SK-N-SH (cell line): ENCODE measurements around the gene TACC2. TPM values are rescaled to one million over a fixed set of nuclear protein-coding genes. Genes with fewer than 3 reads are reported as not detected.
A peak's percentile ranks its signal among the peaks of the same experiment; 100 is the strongest.

ENCODE experiments used
- CTCF ChIA-PET: fragments of 300-600, 350-600 bp; formaldehyde crosslinking; extraction: SDS; loops from one replicate; lab custom pipeline; 2021; lab: Yijun Ruan, JAX
- POLR2A ChIA-PET: fragments of 350-600 bp; sonication (Branson Sonifier 250); formaldehyde crosslinking; extraction: SDS; loops from one replicate; lab custom pipeline; 2020; ENCODE audit warnings: antibody characterized with exemption, inconsistent platforms; lab: Yijun Ruan, JAX
- DNase-seq: peaks from one replicate; pipeline ENCODE4 v3.0.0; 2012
- H2AFZ ChIP-seq: fragments of 200-600 bp; sonication (generic); 2 replicates; pipeline ENCODE4 v1.8.1; 2016; ENCODE audit warnings: antibody characterized with exemption, mild to moderate bottlenecking, low read depth
- H3F3A ChIP-seq: fragments of 200-600 bp; sonication (generic); replicated peaks from 2 replicates; pipeline ENCODE3; 2016; ENCODE audit warnings: antibody characterized with exemption, mild to moderate bottlenecking; ENCODE audit not compliant: insufficient read depth
- H3K27ac ChIP-seq, 2 experiments: fragments of 200-500 bp in 1 of 2; fragments of 200-600 bp in 1 of 2; sonication (Bioruptor generic) in 1 of 2; sonication (generic), shearing (Covaris generic) in 1 of 2; 2 replicates each; pipeline versions ENCODE4 v1.5.1 to v1.6.1; 2014 to 2016; ENCODE audit warnings: low read depth in 2 of 2, inconsistent platforms in 1 of 2, low read length in 1 of 2, mild to moderate bottlenecking in 1 of 2, mixed read lengths in 1 of 2
- H3K27me3 ChIP-seq: fragments of 200-600 bp; sonication (generic), shearing (Covaris generic); 2 replicates; pipeline ENCODE4 v1.6.1; 2016; ENCODE audit warnings: mixed run types; ENCODE audit not compliant: insufficient read depth
- H3K36me3 ChIP-seq, 2 experiments: fragments of 200-500 bp in 1 of 2; fragments of 200-600 bp in 1 of 2; sonication (Bioruptor generic) in 1 of 2; sonication (generic) in 1 of 2; replicated peaks in 1 of 2; 2 replicates each; pipeline versions ENCODE3 to v1.5.1; 2014 to 2016; ENCODE audit warnings: low read length in 1 of 2, mild to moderate bottlenecking in 1 of 2; ENCODE audit not compliant: insufficient read depth in 2 of 2, control insufficient read depth in 1 of 2
- H3K4me1 ChIP-seq, 2 experiments: fragments of 200-500 bp in 1 of 2; fragments of 200-600 bp in 1 of 2; sonication (Bioruptor generic) in 1 of 2; sonication (generic), shearing (Covaris generic) in 1 of 2; 2 replicates each; pipeline versions ENCODE4 v1.5.1 to v1.6.1; 2014 to 2016; ENCODE audit warnings: low read depth in 1 of 2, low read length in 1 of 2, mixed run types in 1 of 2; ENCODE audit not compliant: insufficient read depth in 2 of 2, control insufficient read depth in 1 of 2
- H3K4me2 ChIP-seq: fragments of 200-600 bp; sonication (generic), shearing (Covaris generic); 2 replicates; pipeline ENCODE4 v1.6.1; 2017; ENCODE audit warnings: mixed run types
- H3K4me3 ChIP-seq, 2 experiments: fragments of 200-500 bp in 1 of 2; fragments of 200-600 bp in 1 of 2; sonication (Bioruptor generic) in 1 of 2; sonication (generic), shearing (Covaris generic) in 1 of 2; 2 replicates each; pipeline versions ENCODE4 v1.5.1 to v1.8.1; 2014 to 2016; ENCODE audit warnings: low read depth in 2 of 2, inconsistent platforms in 1 of 2, low read length in 1 of 2, mild to moderate bottlenecking in 1 of 2, mixed read lengths in 1 of 2, moderate library complexity in 1 of 2
- H3K79me2 ChIP-seq: fragments of 200-600 bp; sonication (generic); 2 replicates; pipeline ENCODE4 v1.8.1; 2017; ENCODE audit warnings: mild to moderate bottlenecking; ENCODE audit not compliant: insufficient read depth
- H3K9ac ChIP-seq: fragments of 200-600 bp; sonication (generic); 2 replicates; pipeline ENCODE4 v1.6.1; 2017; ENCODE audit warnings: mixed run types
- H3K9me2 ChIP-seq: fragments of 200-600 bp; sonication (generic); 2 replicates; pipeline ENCODE4 v1.6.1; 2017; ENCODE audit warnings: mixed run types
- H3K9me3 ChIP-seq: fragments of 200-600 bp; sonication (generic); 2 replicates; pipeline ENCODE4 v1.6.1; 2017; ENCODE audit warnings: mixed run types, mild to moderate bottlenecking, moderate library complexity
- H4K20me1 ChIP-seq: fragments of 200-600 bp; sonication (generic); 2 replicates; pipeline ENCODE4 v1.6.1; 2017; ENCODE audit warnings: mild to moderate bottlenecking, mixed run types; ENCODE audit not compliant: insufficient read depth
- FOSL2 ChIP-seq: IDR thresholded peaks from 2 replicates; pipeline ENCODE4 v1.4.0; 2012; ENCODE audit warnings: low read depth, mild to moderate bottlenecking, moderate library complexity, borderline replicate concordance
- GATA2 ChIP-seq: sonication (generic); formaldehyde crosslinking; IDR thresholded peaks from 2 replicates; pipeline ENCODE4 v1.5.0; 2020; ENCODE audit warnings: mild to moderate bottlenecking, missing genetic modification reagents
- MXI1 ChIP-seq: IDR thresholded peaks from 2 replicates; pipeline ENCODE4 v1.6.1; 2012; ENCODE audit warnings: mild to moderate bottlenecking, low read depth, low read length, improper control_type of control experiment
- PBX3 ChIP-seq: IDR thresholded peaks from 2 replicates; pipeline ENCODE4; 2012
- RAD21 ChIP-seq: IDR thresholded peaks from 2 replicates; pipeline ENCODE4 v1.6.1; 2012; ENCODE audit warnings: mild to moderate bottlenecking, low read length
- RCOR1 ChIP-seq: fragments of 150-350 bp; IDR thresholded peaks from 2 replicates; pipeline ENCODE4 v1.6.1; 2017; ENCODE audit warnings: antibody characterized with exemption, low read length
- SMC3 ChIP-seq: IDR thresholded peaks from 2 replicates; pipeline ENCODE4 v1.6.1; 2012; ENCODE audit warnings: low read depth, low read length, improper control_type of control experiment
- TCF12 ChIP-seq: IDR thresholded peaks from 2 replicates; pipeline ENCODE4 v1.4.0; 2012
- WGBS: methylation state at CpG from one replicate; pipeline ENCODE4 v1.1.6; 2017; ENCODE audit warnings: low lambda C conversion rate; 5-methylcytosine and 5-hydroxymethylcytosine counted together
- polyA plus RNA-seq, 3 experiments: library from polyadenylated mRNA; depleted of rRNA; stranded (reverse); fragments of >200 nt; gene quantifications; 2 replicates each; pipeline ENCODE4 v1.2.3, GENCODE V29; 2012
- TF ChIP-seq, protein P1 (sequence below): fragments of 200-600 bp; sonication (generic); IDR thresholded peaks from 2 replicates; pipeline ENCODE4 v1.6.1; 2017; ENCODE audit warnings: antibody characterized with exemption, mild to moderate bottlenecking, moderate library complexity

The TACC2 gene
- polyA plus RNA-seq, 1 of the 3 experiments (the other 2 are of a cell fraction), result 8.8 TPM

GRCh38 chr10:122267849-122268737, 279.1 kb downstream of the TACC2 start:
- H4K20me1 ChIP-seq, result no peaks in the 10 kb centered on the region
- DNase-seq, result peak; percentile 86
- peaks cover 9% of the 10 kb centered on the region for H3F3A ChIP-seq
- no peak overlapping the region for H3K4me2 ChIP-seq
- peak overlapping the region; percentile 47; the same call in 1 of the 2 replicates for H2AFZ ChIP-seq
- H3K27me3 ChIP-seq, result no peaks in the 10 kb centered on the region
- no peaks in the 10 kb centered on the region for H3K9me2 ChIP-seq
- no peak overlapping the region for H3K9ac ChIP-seq
- TF ChIP-seq MXI1, result no peak
- peak; percentile 61 for TF ChIP-seq RAD21
- TF ChIP-seq SMC3, result peak; percentile 69
- TF ChIP-seq PBX3, result no peak
- no peak for TF ChIP-seq FOSL2
- TF ChIP-seq, protein P1, sequence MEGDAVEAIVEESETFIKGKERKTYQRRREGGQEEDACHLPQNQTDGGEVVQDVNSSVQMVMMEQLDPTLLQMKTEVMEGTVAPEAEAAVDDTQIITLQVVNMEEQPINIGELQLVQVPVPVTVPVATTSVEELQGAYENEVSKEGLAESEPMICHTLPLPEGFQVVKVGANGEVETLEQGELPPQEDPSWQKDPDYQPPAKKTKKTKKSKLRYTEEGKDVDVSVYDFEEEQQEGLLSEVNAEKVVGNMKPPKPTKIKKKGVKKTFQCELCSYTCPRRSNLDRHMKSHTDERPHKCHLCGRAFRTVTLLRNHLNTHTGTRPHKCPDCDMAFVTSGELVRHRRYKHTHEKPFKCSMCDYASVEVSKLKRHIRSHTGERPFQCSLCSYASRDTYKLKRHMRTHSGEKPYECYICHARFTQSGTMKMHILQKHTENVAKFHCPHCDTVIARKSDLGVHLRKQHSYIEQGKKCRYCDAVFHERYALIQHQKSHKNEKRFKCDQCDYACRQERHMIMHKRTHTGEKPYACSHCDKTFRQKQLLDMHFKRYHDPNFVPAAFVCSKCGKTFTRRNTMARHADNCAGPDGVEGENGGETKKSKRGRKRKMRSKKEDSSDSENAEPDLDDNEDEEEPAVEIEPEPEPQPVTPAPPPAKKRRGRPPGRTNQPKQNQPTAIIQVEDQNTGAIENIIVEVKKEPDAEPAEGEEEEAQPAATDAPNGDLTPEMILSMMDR, result peak; percentile 91
- no peak for TF ChIP-seq RCOR1
- TF ChIP-seq TCF12, result no peak
- no peak overlapping the region for H3K27ac ChIP-seq
- ChIA-PET CTCF (interaction anchor here (0.6 to 3.3 kb wide), 47 partner anchors 10 to 297 kb away, joined by 3 to 50 read pairs (median 4); partner anchors contain the start of gene ARMS2), POLR2A (no interaction called here)
- peaks cover 0 to 3% of the 10 kb centered on the region in 2 experiments for H3K36me3 ChIP-seq
- WGBS, result 56% methylated on average over 7 of the region's 14 CpGs
- H3K4me3 ChIP-seq, result no peak overlapping the region; a peak in 1 of 4 replicates
- H3K4me1 ChIP-seq, result no peaks in the 10 kb centered on the region; a peak in 1 of 4 replicates
- 0 out of 2 replicates have a peak, but pooled peaks cover 2% of the 10 kb centered on the region for H3K9me3 ChIP-seq
- H3K79me2 ChIP-seq, result no peaks in the 10 kb centered on the region; the same call in 1 of the 2 replicates

DNA sequence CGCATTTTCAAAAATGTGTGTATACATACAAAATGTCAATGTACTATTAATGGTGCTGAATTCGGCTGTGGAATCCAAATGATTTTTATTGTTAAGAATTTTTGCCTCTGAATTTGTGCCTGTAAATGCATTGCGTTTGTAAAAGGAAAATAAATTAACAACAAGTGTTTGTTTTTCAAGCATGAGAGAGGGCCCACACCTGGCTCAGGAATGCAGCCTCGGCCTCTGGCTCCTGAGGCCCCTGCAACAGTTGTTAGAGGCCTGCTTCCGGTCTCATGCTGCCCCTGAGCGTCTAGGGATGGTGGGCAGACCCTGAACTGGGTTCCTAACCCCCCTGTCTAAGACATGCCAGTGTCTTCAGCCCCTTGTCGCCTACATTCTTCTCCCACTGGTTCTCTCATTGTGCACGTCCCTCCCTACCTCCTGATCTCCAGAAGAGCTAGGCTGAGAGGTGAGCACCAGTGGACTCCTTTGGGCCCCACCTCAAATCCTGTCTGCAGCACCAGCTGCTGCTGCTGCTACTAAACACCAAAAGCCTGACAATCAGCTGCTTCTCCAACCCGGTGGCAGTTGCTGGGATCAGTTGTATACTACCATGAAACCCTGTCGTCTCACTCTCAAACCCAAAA, 280.2 kb downstream of the TACC2 start:
- Histone ChIP-seq H3F3A (peaks cover 4% of the 10 kb centered on the region), H3K4me1 (no peaks in the 10 kb centered on the region; a peak in 1 of 4 replicates), H3K9me2 (no peaks in the 10 kb centered on the region), H3K79me2 (no peaks in the 10 kb centered on the region), H3K9ac (no peak overlapping the region), H3K4me2 (no peak overlapping the region), H3K4me3 (no peak overlapping the region), H3K27me3 (no peaks in the 10 kb centered on the region), H2AFZ (no peak overlapping the region), H3K27ac (no peak overlapping the region), H4K20me1 (no peaks in the 10 kb centered on the region), H3K9me3 (no peaks in the 10 kb centered on the region), H3K36me3 (peaks cover 0 to 3% of the 10 kb centered on the region in 2 experiments)
- CTCF ChIA-PET, result interaction anchor here (0.6 to 3.3 kb wide), 21 partner anchors 10 to 289 kb away, joined by 3 to 50 read pairs (median 8); no protein-coding TSS in a partner anchor
- POLR2A ChIA-PET, result no interaction called here
- no peak for DNase-seq
- no peak for TF ChIP-seq GATA2 (CRISPR knock-in tag)
- WGBS, result 68% methylated on average over 7 of the region's 10 CpGs
